ENCODE data around the gene PIK3C2A.
A peak's percentile ranks its signal among the peaks of the same experiment; 100 is the strongest.

PIK3C2A gene

DNA sequence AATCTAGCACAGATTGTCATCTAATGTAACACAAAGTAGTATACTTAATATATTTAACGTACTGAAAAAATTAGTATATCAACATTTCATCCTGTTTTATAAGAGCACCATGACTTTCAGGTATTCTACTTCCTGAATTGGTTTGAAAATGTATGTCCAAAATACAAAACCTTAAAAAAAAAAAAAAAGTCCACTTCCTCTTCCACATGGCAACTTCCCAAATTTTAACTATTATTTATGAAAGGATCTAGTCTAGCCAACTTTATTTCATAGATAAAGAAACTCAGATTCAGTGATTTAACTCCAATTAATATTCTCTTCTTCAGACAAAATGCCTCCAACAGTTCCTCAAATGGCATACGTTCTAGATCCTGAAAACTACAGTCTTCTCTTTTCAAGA, 44.0 kb downstream of the PIK3C2A start:
- no peak overlapping the region for H3K4me3 Mint-ChIP-seq
- H3K4me1 Mint-ChIP-seq, result peaks cover 38% of the 10 kb centered on the region
- DNase-seq (ENCODE audit: low spot score in 2 of 2) (no peak), ATAC-seq (ENCODE audit: low read depth) (no peak)
- no peaks in the 10 kb centered on the region for H3K9me3 Mint-ChIP-seq
- no peak overlapping the region for H3K27ac Mint-ChIP-seq
- peaks cover 7% of the 10 kb centered on the region for H3K36me3 Mint-ChIP-seq
- no peaks in the 10 kb centered on the region for H3K27me3 Mint-ChIP-seq

DNA sequence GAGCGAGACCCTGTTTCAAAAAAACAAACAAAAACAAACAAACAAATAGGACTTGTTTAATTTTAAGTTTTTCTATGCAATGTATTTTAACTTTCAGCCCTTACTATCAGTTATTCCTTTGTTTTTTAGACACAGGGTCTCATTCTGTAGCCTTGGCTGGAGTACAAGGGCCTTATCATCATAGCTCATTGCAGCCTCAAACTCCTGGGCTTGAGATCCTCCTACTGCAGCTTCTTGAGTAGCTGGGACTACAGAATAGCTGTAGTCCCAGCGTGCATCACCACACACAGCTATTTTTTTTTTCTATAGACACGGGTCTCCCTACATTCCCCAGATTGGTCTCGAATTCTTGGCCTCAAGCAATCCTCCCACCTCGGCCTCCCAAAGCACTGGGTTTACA, 44.5 kb downstream of the PIK3C2A start:
- Mint-ChIP-seq H3K27me3 (no peaks in the 10 kb centered on the region), H3K27ac (no peak overlapping the region), H3K4me1 (peaks cover 38% of the 10 kb centered on the region), H3K9me3 (no peaks in the 10 kb centered on the region), H3K36me3 (peaks cover 6% of the 10 kb centered on the region), H3K4me3 (no peak overlapping the region)
- DNase-seq (ENCODE audit: low spot score in 2 of 2) (no peak), ATAC-seq (ENCODE audit: low read depth) (no peak)

DNA sequence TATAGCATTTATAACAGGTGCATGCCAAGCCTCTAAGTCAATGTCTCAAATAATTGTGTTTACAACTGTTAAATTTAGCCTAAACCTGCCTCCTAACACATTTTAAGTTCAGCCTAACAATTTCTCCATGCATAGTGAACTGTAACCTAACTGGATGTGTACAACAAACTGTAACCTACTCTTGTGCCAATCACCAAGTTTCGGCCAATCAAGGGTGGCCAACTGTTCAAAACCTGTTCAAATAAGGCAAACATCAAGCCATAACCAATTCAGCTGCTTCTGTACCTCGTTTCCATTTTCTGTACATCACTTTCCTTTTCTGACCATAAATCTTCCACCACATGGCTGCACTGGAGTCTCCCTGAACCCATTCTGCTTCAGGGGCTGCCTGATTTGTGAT, 45.4 kb downstream of the PIK3C2A start:
- DNase-seq (ENCODE audit: low spot score in 2 of 2), result no peak
- H3K9me3 Mint-ChIP-seq, result no peaks in the 10 kb centered on the region
- no peak for ATAC-seq (ENCODE audit: low read depth)
- H3K27me3 Mint-ChIP-seq, result no peaks in the 10 kb centered on the region
- no peak overlapping the region for H3K4me3 Mint-ChIP-seq
- peaks cover 6% of the 10 kb centered on the region for H3K36me3 Mint-ChIP-seq
- H3K27ac Mint-ChIP-seq, result peak overlapping the region; percentile 36
- H3K4me1 Mint-ChIP-seq, result peaks cover 38% of the 10 kb centered on the region

DNA sequence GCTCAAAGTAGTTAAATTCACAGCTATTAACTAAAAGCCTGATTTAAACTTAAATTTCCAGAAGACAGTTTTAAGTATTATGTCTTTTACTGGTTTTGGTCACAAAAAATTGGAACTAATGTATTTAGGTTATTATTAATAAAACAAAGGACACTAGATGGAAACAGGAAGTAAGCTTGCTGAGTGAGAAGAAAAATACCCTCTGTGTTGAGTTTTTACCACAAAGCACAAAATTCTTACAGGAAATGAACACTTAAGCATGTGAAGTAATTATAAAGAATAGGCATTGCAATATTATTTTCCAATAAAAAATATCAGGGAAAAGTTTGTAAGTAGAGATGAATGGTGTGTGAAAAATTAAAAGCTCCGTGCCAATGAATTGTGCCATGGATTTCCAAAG, 46.3 kb downstream of the PIK3C2A start:
- H3K9me3 Mint-ChIP-seq, result no peaks in the 10 kb centered on the region
- H3K27me3 Mint-ChIP-seq, result no peaks in the 10 kb centered on the region
- H3K27ac Mint-ChIP-seq, result no peak overlapping the region
- ATAC-seq (ENCODE audit: low read depth) (peak; percentile 53), DNase-seq (ENCODE audit: low spot score in 2 of 2) (no peak)
- H3K36me3 Mint-ChIP-seq, result peaks cover 4% of the 10 kb centered on the region
- peaks cover 38% of the 10 kb centered on the region for H3K4me1 Mint-ChIP-seq
- H3K4me3 Mint-ChIP-seq, result no peak overlapping the region

DNA sequence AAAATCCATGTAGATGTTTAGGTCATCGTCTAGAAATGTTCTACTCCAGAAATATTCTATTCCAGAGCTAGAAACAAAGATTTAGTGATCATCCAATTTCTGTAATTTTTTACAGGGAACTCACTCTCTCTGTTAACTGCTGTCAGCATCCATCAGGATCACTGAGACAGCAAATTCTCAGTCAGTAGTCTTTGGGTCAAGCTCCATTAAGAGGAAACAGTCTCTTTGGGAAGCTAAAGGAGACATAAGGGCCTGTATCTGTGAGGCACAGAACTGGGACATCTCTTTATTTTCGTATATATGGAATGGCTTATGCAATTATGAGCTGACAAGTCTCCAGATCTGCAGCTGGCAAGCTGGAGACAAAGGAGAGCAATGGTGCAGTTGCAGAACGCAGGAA, 48.3 kb downstream of the PIK3C2A start:
- H3K27ac Mint-ChIP-seq, result no peak overlapping the region
- H3K36me3 Mint-ChIP-seq, result peaks cover 7% of the 10 kb centered on the region
- no peaks in the 10 kb centered on the region for H3K9me3 Mint-ChIP-seq
- peaks cover 37% of the 10 kb centered on the region for H3K4me1 Mint-ChIP-seq
- no peak for DNase-seq (ENCODE audit: low spot score in 2 of 2)
- no peak for ATAC-seq (ENCODE audit: low read depth)
- H3K27me3 Mint-ChIP-seq, result no peaks in the 10 kb centered on the region
- no peak overlapping the region for H3K4me3 Mint-ChIP-seq

Data from memory B cell (primary cell).